HepG2 (cell line): Measurements from ENCODE around the gene TMX1. TPM values are rescaled to one million over a fixed set of nuclear protein-coding genes. Genes with fewer than 3 reads are reported as not detected.

Source experiments
- ATAC-seq: fragments of 200-7000 bp; cut with Tn5 transposase; 3 replicates; pipeline ENCODE4 v1.9.1; 2020; ENCODE audit warnings: mild to moderate bottlenecking, moderate library complexity
- BruUV-seq: library from RNA; stranded (reverse); fragments of 400-500 nt; replicated peaks from 2 replicates; lab custom pipeline; 2021; lab: Mats Ljungman, UMichigan
- CTCF ChIA-PET: fragments of 300-600 bp; formaldehyde crosslinking; extraction: SDS; loops from one replicate; lab custom pipeline; 2021; ENCODE audit warnings: low total read pairs, inconsistent platforms, low intra/inter-chr PET ratio; lab: Yijun Ruan, JAX
- POLR2A ChIA-PET: fragments of 350-600 bp; sonication (Branson Sonifier 250); formaldehyde crosslinking; loops from one replicate; lab custom pipeline; 2020; ENCODE audit warnings: antibody characterized with exemption, inconsistent platforms; lab: Yijun Ruan, JAX
- DNase-seq: peaks from one replicate; pipeline ENCODE4 v3.0.0-alpha.2; 2015; ENCODE audit warnings: low spot score
- FAIRE-seq: peaks from 3 replicates; lab custom pipeline; 2011; peaks lifted over from hg19 to GRCh38; lab: Jason Lieb, UNC
- H2AFZ ChIP-seq: one replicate; pipeline ENCODE4 v1.6.1; 2011; ENCODE audit warnings: low read length, inconsistent platforms
- H3K27ac ChIP-seq: fragments of 300-600 bp; 3 replicates; pipeline ENCODE4 v1.8.0; 2011; ENCODE audit warnings: mixed run types, mild to moderate bottlenecking, mixed read lengths, low read length, inconsistent platforms; ENCODE audit not compliant: insufficient read depth; ENCODE audit errors: extremely low read length
- H3K27me3 ChIP-seq, 2 experiments: fragments of 200-600 bp in 1 of 2; 2 replicates in 1 of 2; 3 replicates in 1 of 2; pipeline versions ENCODE4 v1.6.0 to v1.8.0; 2011; ENCODE audit warnings: low read length in 2 of 2, mild to moderate bottlenecking in 2 of 2, moderate library complexity in 2 of 2, inconsistent platforms in 1 of 2; ENCODE audit not compliant: insufficient read depth in 2 of 2, control insufficient read depth in 1 of 2
- H3K36me3 ChIP-seq, 2 experiments: fragments of 200-600 bp in 1 of 2; replicated peaks in 1 of 2; 2 replicates in 1 of 2; 3 replicates in 1 of 2; pipeline versions ENCODE4 v1.5.1 to v1.8.0; 2011; ENCODE audit warnings: low read length in 2 of 2, inconsistent platforms in 1 of 2; ENCODE audit not compliant: insufficient read depth in 2 of 2, control insufficient read depth in 1 of 2
- H3K4me1 ChIP-seq: 2 replicates; pipeline ENCODE4 v1.5.1; 2012; ENCODE audit warnings: low read length, inconsistent platforms; ENCODE audit not compliant: insufficient read depth
- H3K4me2 ChIP-seq: 2 replicates; pipeline ENCODE4 v1.6.0; 2011; ENCODE audit warnings: low read depth, low read length, inconsistent platforms
- H3K4me3 ChIP-seq, 3 experiments: fragments of 200-600 bp in 1 of 3; sonication (generic), shearing (Covaris generic) in 1 of 3; replicated peaks in 1 of 3; 2 replicates each; pipeline ENCODE4 v1.5.1; 2011 to 2016; ENCODE audit warnings: low read length in 3 of 3, inconsistent platforms in 2 of 3, low read depth in 2 of 3, mild to moderate bottlenecking in 2 of 3, control low read depth in 1 of 3, mixed read lengths in 1 of 3; ENCODE audit not compliant: insufficient read depth in 1 of 3
- H3K79me2 ChIP-seq: one replicate; pipeline ENCODE4 v1.6.1; 2011; ENCODE audit warnings: low read length, inconsistent platforms; ENCODE audit not compliant: insufficient read depth
- H3K9ac ChIP-seq: 2 replicates; pipeline ENCODE4 v1.6.0; 2011; ENCODE audit warnings: mild to moderate bottlenecking, low read depth, low read length, inconsistent platforms; ENCODE audit not compliant: insufficient read depth
- H3K9me3 ChIP-seq: 2 replicates; pipeline ENCODE4 v1.5.1; 2012; ENCODE audit warnings: mild to moderate bottlenecking, low read length
- H4K20me1 ChIP-seq: 2 replicates; pipeline ENCODE4 v1.6.0; 2011; ENCODE audit warnings: inconsistent platforms, mild to moderate bottlenecking, low read length, moderate library complexity; ENCODE audit not compliant: insufficient read depth
- ARID2 ChIP-seq: sonication (generic); formaldehyde crosslinking; IDR thresholded peaks from 2 replicates; pipeline ENCODE4 v1.8.1; 2022; ENCODE audit warnings: mild to moderate bottlenecking, missing genetic modification reagents, borderline replicate concordance
- DR1 ChIP-seq: sonication (generic); formaldehyde crosslinking; IDR thresholded peaks from 2 replicates; pipeline ENCODE4 v1.8.0; 2021; ENCODE audit warnings: mild to moderate bottlenecking, missing genetic modification reagents, inconsistent platforms
- FIP1L1 ChIP-seq: fragments of 200-400 bp; formaldehyde crosslinking; IDR thresholded peaks from 2 replicates; pipeline ENCODE4 v1.6.1; 2018; ENCODE audit warnings: low read depth, mild to moderate bottlenecking, low read length, moderate library complexity, borderline replicate concordance; ENCODE audit not compliant: insufficient read depth
- FOXO4 ChIP-seq: sonication (generic); formaldehyde crosslinking; conservative IDR thresholded peaks from 2 replicates; pipeline ENCODE4 v1.8.1; 2023; ENCODE audit warnings: missing genetic modification reagents
- HOXD1 ChIP-seq: sonication (generic); formaldehyde crosslinking; IDR thresholded peaks from 2 replicates; pipeline ENCODE4 v1.5.0; 2020; ENCODE audit warnings: missing genetic modification reagents
- MIXL1 ChIP-seq: IDR thresholded peaks from 2 replicates; pipeline ENCODE4 v1.6.1; 2016
- NAIF1 ChIP-seq: sonication (generic); formaldehyde crosslinking; IDR thresholded peaks from 2 replicates; pipeline ENCODE4 v1.5.0; 2020; ENCODE audit warnings: mild to moderate bottlenecking, missing genetic modification reagents, borderline replicate concordance
- PHF20 ChIP-seq: sonication (generic); formaldehyde crosslinking; IDR thresholded peaks from 2 replicates; pipeline ENCODE4 v1.5.0; 2020; ENCODE audit warnings: mild to moderate bottlenecking, missing genetic modification reagents
- SMC3 ChIP-seq: IDR thresholded peaks from 2 replicates; pipeline ENCODE4 v1.6.1; 2011; ENCODE audit warnings: low read length, improper control_type of control experiment
- SNAPC2 ChIP-seq: sonication (generic); formaldehyde crosslinking; IDR thresholded peaks from 2 replicates; pipeline ENCODE4 v1.8.1; 2022; ENCODE audit warnings: mild to moderate bottlenecking, missing genetic modification reagents
- SRY ChIP-seq: sonication (generic); formaldehyde crosslinking; IDR thresholded peaks from 2 replicates; pipeline ENCODE4 v1.8.0; 2022; ENCODE audit warnings: mild to moderate bottlenecking, missing genetic modification reagents
- TBL1XR1 ChIP-seq: fragments of 150-350 bp; IDR thresholded peaks from 2 replicates; pipeline ENCODE4 v1.6.1; 2014; ENCODE audit warnings: borderline replicate concordance, low read length; ENCODE audit not compliant: partially characterized antibody
- TCF7L2 ChIP-seq: IDR thresholded peaks from 2 replicates; pipeline ENCODE4 v1.6.1; 2011; ENCODE audit warnings: mild to moderate bottlenecking, low read depth, low read length, moderate library complexity
- ZFY ChIP-seq: sonication (generic); formaldehyde crosslinking; IDR thresholded peaks from 2 replicates; pipeline ENCODE4 v1.4.0; 2020; ENCODE audit warnings: missing genetic modification reagents
- ZIK1 ChIP-seq: sonication (generic); formaldehyde crosslinking; IDR thresholded peaks from 2 replicates; pipeline ENCODE4 v1.5.0; 2020; ENCODE audit warnings: mild to moderate bottlenecking, low read depth, missing genetic modification reagents, borderline replicate concordance
- ZNF142 ChIP-seq: sonication (generic); formaldehyde crosslinking; IDR thresholded peaks from 2 replicates; pipeline ENCODE4 v1.4.0; 2020; ENCODE audit warnings: missing genetic modification reagents
- ZNF331 ChIP-seq: sonication (generic); formaldehyde crosslinking; IDR thresholded peaks from 2 replicates; pipeline ENCODE4 v1.4.0; 2020; ENCODE audit warnings: missing genetic modification reagents
- ZNF34 ChIP-seq: sonication (generic); formaldehyde crosslinking; IDR thresholded peaks from 2 replicates; pipeline ENCODE4 v1.4.0; 2020; ENCODE audit warnings: mild to moderate bottlenecking, missing genetic modification reagents, borderline replicate concordance
- ZSCAN12 ChIP-seq: sonication (generic); formaldehyde crosslinking; IDR thresholded peaks from 2 replicates; pipeline ENCODE4 v1.9.0; 2021; ENCODE audit warnings: mild to moderate bottlenecking, missing genetic modification reagents
- in situ Hi-C: cut with HindIII; loops from 2 replicates; pipeline ENCODE4 v1.10.0; 2017; ENCODE audit warnings: low pct_unique_long_range_greater_than_20kb; ENCODE audit not compliant: extremely low pct_ligation_motif_present
- intact Hi-C: fragments of 100-400 bp; cut with micrococcal nuclease; formaldehyde crosslinking; loops from one replicate; pipeline ENCODE4 v1.10.0; 2022; ENCODE audit not compliant: unreplicated experiment
- polyA plus RNA-seq, 8 experiments: library from polyadenylated mRNA; depleted of rRNA in 3 of 8; stranded (reverse) in 7 of 8; unstranded in 1 of 8; fragments of >200 nt; fragmentation: Illumina TruSeq in 4 of 8; extraction: Trizol in 4 of 8; gene quantifications; 2 replicates each; pipeline versions ENCODE4 v1.2.1 to v1.2.3, GENCODE V29; 2011 to 2016; ENCODE audit warnings: low read depth in 4 of 8, missing spikeins in 1 of 8, mixed read lengths in 1 of 8; ENCODE audit not compliant: insufficient read depth in 1 of 8
- total RNA-seq, 5 experiments: library from RNA; depleted of rRNA; stranded (reverse); fragments of >200 nt; fragmentation: Illumina TruSeq; extraction: Trizol; gene quantifications; 2 replicates each; pipeline ENCODE4 v1.2.3, GENCODE V29; 2016; ENCODE audit warnings: low read depth in 1 of 5

TMX1 gene
- total and polyA plus RNA-seq, 2 of the 13 experiments (the other 11 are each of a cell fraction or from before 2014, with no cell fraction given): 23.0 to 56.8 TPM

GRCh38 chr14:51283402-51284085, 43.5 kb downstream of the TMX1 start (continued):
- no peak for TF ChIP-seq NAIF1
- peak; percentile 53 for TF ChIP-seq SMC3
- TF ChIP-seq SRY (CRISPR knock-in tag): no peak
- TF ChIP-seq FIP1L1: no peak
- no peak for TF ChIP-seq MIXL1
- TF ChIP-seq HOXD1 (CRISPR knock-in tag): no peak
- TF ChIP-seq ZIK1: no peak
- TF ChIP-seq, all 625 proteins: peak for 5

GRCh38 chr14:51284241-51284640, 44.2 kb downstream of the TMX1 start:
- Histone ChIP-seq H3K4me1 (no peaks in the 10 kb centered on the region), H3K9ac (no peak overlapping the region), H3K4me2 (no peak overlapping the region), H3K27ac (no peak overlapping the region), H3K9me3 (no peaks in the 10 kb centered on the region), H3K27me3 (no peaks in the 10 kb centered on the region), H3K36me3 (no peaks in the 10 kb centered on the region), H2AFZ (no peak overlapping the region), H3K79me2 (no peaks in the 10 kb centered on the region), H4K20me1 (no peaks in the 10 kb centered on the region), H3K4me3 (no peak overlapping the region)
- ChIA-PET POLR2A (no interaction called here), CTCF (interaction anchor here (0.9 to 2.8 kb wide), 3 partner anchors 466 to 496 kb away, joined by 4 to 25 read pairs (median 15); no protein-coding TSS in a partner anchor)
- DNase-seq (no peak), FAIRE-seq (no peak), ATAC-seq (no peak)
- in situ Hi-C loops (loop anchor here (10.0 kb wide), 1 partner anchor 491 kb away; no protein-coding TSS in a partner anchor), intact Hi-C loops (loop anchor here (5.0 kb wide), 1 partner anchor 368 kb away; the partner anchor contains the start of gene FRMD6)
- no TSS peak for BruUV-seq
- TF ChIP-seq TCF7L2: no peak
- no peak for TF ChIP-seq ZNF34 (CRISPR knock-in tag)
- no peak for TF ChIP-seq ZNF142 (CRISPR knock-in tag)
- TF ChIP-seq ZSCAN12 (CRISPR knock-in tag): no peak
- no peak for TF ChIP-seq TBL1XR1
- TF ChIP-seq FOXO4 (CRISPR knock-in tag): no peak
- TF ChIP-seq ZNF331 (CRISPR knock-in tag): no peak
- TF ChIP-seq PHF20: no peak
- TF ChIP-seq SNAPC2: no peak
- no peak for TF ChIP-seq ARID2 (CRISPR knock-in tag)
- TF ChIP-seq ZFY (CRISPR knock-in tag): no peak
- TF ChIP-seq DR1 (CRISPR knock-in tag): no peak
